HCT116 (cell line): ENCODE results near the gene SCOC. TPM values are rescaled to one million over a fixed set of nuclear protein-coding genes. Genes with fewer than 3 reads are reported as not detected.

Experiments used
- ATAC-seq: fragments of 200-7000 bp; cut with Tn5 transposase; 2 replicates; pipeline ENCODE4 v1.9.1; 2020; ENCODE audit warnings: mild to moderate bottlenecking, moderate library complexity
- BruUV-seq: library from RNA; stranded (reverse); fragments of 400-500 nt; replicated peaks from 2 replicates; lab custom pipeline; 2021; lab: Mats Ljungman, UMichigan
- CTCF ChIA-PET: fragments of 300-600 bp; sonication (Branson Sonifier 250); formaldehyde crosslinking; loops from one replicate; lab custom pipeline; 2021; ENCODE audit warnings: antibody characterized with exemption; lab: Charles Lee
- POLR2A ChIA-PET: fragments of 300-600, 350-600 bp; sonication (Branson Sonifier 250); formaldehyde crosslinking; loops from one replicate; lab custom pipeline; 2021; ENCODE audit warnings: antibody characterized with exemption; lab: Charles Lee
- RAD21 ChIA-PET, 2 experiments: fragments of 300-600 bp; sonication (Branson Sonifier 250); formaldehyde crosslinking; loops; one replicate each; lab custom pipeline; 2023; ENCODE audit warnings: low total read pairs in 2 of 2; ENCODE audit not compliant: uncharacterized antibody in 2 of 2, unreplicated experiment in 2 of 2, low non-redundant PET in 1 of 2; lab: Charles Lee
- DNase-seq: peaks from one replicate; pipeline ENCODE4 v3.0.0-alpha.2; 2010; ENCODE audit warnings: low read depth, low spot score
- H2AFZ ChIP-seq: fragments of 200-600 bp; shearing (Covaris generic), sonication (generic); 2 replicates; pipeline ENCODE4 v1.6.1; 2017; ENCODE audit warnings: low read depth, mixed run types, mixed read lengths, antibody characterized with exemption, low read length; ENCODE audit not compliant: poor library complexity, severe bottlenecking
- H3K27ac ChIP-seq: 2 replicates; pipeline ENCODE4 v1.5.1; 2012; ENCODE audit warnings: low read depth, low read length
- H3K27me3 ChIP-seq: fragments of 200-600 bp; sonication (generic); 2 replicates; pipeline ENCODE4 v1.6.1; 2016; ENCODE audit warnings: mixed run types, low read length, mixed read lengths; ENCODE audit not compliant: insufficient read depth
- H3K36me3 ChIP-seq, 2 experiments: fragments of 200-500 bp in 1 of 2; fragments of 200-600 bp in 1 of 2; sonication (Bioruptor generic) in 1 of 2; sonication (generic) in 1 of 2; 2 replicates each; pipeline versions ENCODE4 v1.5.1 to v1.6.1; 2014 to 2016; ENCODE audit warnings: low read length in 2 of 2, inconsistent platforms in 1 of 2, mixed read lengths in 1 of 2, mixed run types in 1 of 2; ENCODE audit not compliant: insufficient read depth in 2 of 2, control insufficient read depth in 1 of 2
- H3K4me1 ChIP-seq, 2 experiments: fragments of 200-600 bp in 1 of 2; sonication (generic) in 1 of 2; 2 replicates each; pipeline versions ENCODE4 v1.5.1 to v1.6.1; 2012 to 2017; ENCODE audit warnings: low read length in 2 of 2, inconsistent platforms in 1 of 2, mild to moderate bottlenecking in 1 of 2, mixed read lengths in 1 of 2, mixed run types in 1 of 2, moderate library complexity in 1 of 2; ENCODE audit not compliant: insufficient read depth in 2 of 2, control insufficient read depth in 1 of 2
- H3K4me2 ChIP-seq: fragments of 200-600 bp; sonication (generic); 2 replicates; pipeline ENCODE4 v1.6.1; 2017; ENCODE audit warnings: mixed run types, low read length, mixed read lengths
- H3K4me3 ChIP-seq, 2 experiments: fragments of 200-600 bp in 1 of 2; sonication (generic) in 1 of 2; replicated peaks in 1 of 2; 2 replicates each; pipeline ENCODE4 v1.5.1; 2011 to 2016; ENCODE audit warnings: low read length in 2 of 2, control low read depth in 1 of 2, low read depth in 1 of 2, mild to moderate bottlenecking in 1 of 2, mixed read lengths in 1 of 2, mixed run types in 1 of 2
- H3K79me2 ChIP-seq: fragments of 200-600 bp; sonication (generic); 2 replicates; pipeline ENCODE4 v1.6.1; 2017; ENCODE audit warnings: mild to moderate bottlenecking, mixed run types, low read length, moderate library complexity, mixed read lengths; ENCODE audit not compliant: insufficient read depth
- H3K9ac ChIP-seq: fragments of 200-600 bp; sonication (generic); 2 replicates; pipeline ENCODE4 v1.6.1; 2016; ENCODE audit warnings: low read length, mixed read lengths
- H3K9me2 ChIP-seq: fragments of 200-600 bp; sonication (generic), shearing (Covaris generic); 2 replicates; pipeline ENCODE4 v1.6.1; 2017; ENCODE audit warnings: mixed run types, mild to moderate bottlenecking, moderate library complexity; ENCODE audit not compliant: insufficient read depth
- H3K9me3 ChIP-seq, 2 experiments: fragments of 200-500 bp in 1 of 2; fragments of 200-600 bp in 1 of 2; sonication (Bioruptor generic) in 1 of 2; sonication (generic) in 1 of 2; 2 replicates each; pipeline ENCODE4 v1.6.1; 2014 to 2017; ENCODE audit warnings: low read length in 2 of 2, mixed read lengths in 2 of 2, inconsistent platforms in 1 of 2, low read depth in 1 of 2, mild to moderate bottlenecking in 1 of 2, mixed run types in 1 of 2, moderate library complexity in 1 of 2; ENCODE audit not compliant: control insufficient read depth in 1 of 2, insufficient read depth in 1 of 2
- H4K20me1 ChIP-seq: fragments of 200-600 bp; sonication (generic), shearing (Covaris generic); 2 replicates; pipeline ENCODE4 v1.6.1; 2017; ENCODE audit warnings: mixed run types, mild to moderate bottlenecking, moderate library complexity; ENCODE audit not compliant: insufficient read depth
- CBX3 ChIP-seq: IDR thresholded peaks from 2 replicates; pipeline ENCODE4 v1.6.1; 2012; ENCODE audit warnings: low read depth
- CEBPB ChIP-seq: IDR thresholded peaks from 2 replicates; pipeline ENCODE4 v1.6.1; 2012; ENCODE audit warnings: low read depth
- POLR2AphosphoS5 ChIP-seq: IDR thresholded peaks from 2 replicates; pipeline ENCODE4 v1.6.1; 2011; ENCODE audit warnings: mild to moderate bottlenecking, low read depth, low read length, moderate library complexity
- RAD21 ChIP-seq: IDR thresholded peaks from 2 replicates; pipeline ENCODE4 v1.6.1; 2012; ENCODE audit warnings: low read depth, mild to moderate bottlenecking
- SIN3A ChIP-seq: IDR thresholded peaks from 2 replicates; pipeline ENCODE4 v1.6.1; 2012; ENCODE audit warnings: low read depth
- SRF ChIP-seq: IDR thresholded peaks from 2 replicates; pipeline ENCODE4 v1.6.1; 2012; ENCODE audit warnings: low read depth
- YY1 ChIP-seq: IDR thresholded peaks from 2 replicates; pipeline ENCODE4 v1.6.1; 2011; ENCODE audit warnings: low read length, low read depth, moderate library complexity, mild to moderate bottlenecking; ENCODE audit not compliant: insufficient replicate concordance; ENCODE audit errors: extremely low read depth
- ZBTB33 ChIP-seq: IDR thresholded peaks from 2 replicates; pipeline ENCODE4 v1.6.1; 2011; ENCODE audit warnings: mild to moderate bottlenecking, low read length, moderate library complexity; ENCODE audit not compliant: insufficient replicate concordance; ENCODE audit errors: extremely low read depth
- ZFX ChIP-seq: fragments of 450-650 bp; IDR thresholded peaks from 2 replicates; pipeline ENCODE4 v1.6.1; 2017
- intact Hi-C: fragments of 100-400 bp; cut with micrococcal nuclease; formaldehyde crosslinking; loops from 2 replicates; pipeline ENCODE4 v1.10.0; 2022
- total RNA-seq: library from RNA; stranded (reverse); gene quantifications from one replicate; pipeline ENCODE4 v1.2.1, GENCODE V29; 2021; ENCODE audit not compliant: unreplicated experiment
- TF ChIP-seq, protein P1 (sequence below), 3 experiments: fragments of 200-600 bp in 1 of 3; sonication (generic) in 1 of 3; IDR thresholded peaks in 2 of 3; conservative IDR thresholded peaks in 1 of 3; 2 replicates each; pipeline ENCODE4 v1.5.1; 2012 to 2017; ENCODE audit warnings: low read depth in 2 of 3, low read length in 2 of 3, antibody characterized with exemption in 1 of 3, borderline replicate concordance in 1 of 3, control low read depth in 1 of 3, mild to moderate bottlenecking in 1 of 3, mixed read lengths in 1 of 3, mixed run types in 1 of 3, moderate library complexity in 1 of 3; ENCODE audit not compliant: insufficient read depth in 1 of 3
- TF ChIP-seq, protein P2 (sequence below): IDR thresholded peaks from 2 replicates; pipeline ENCODE4 v1.6.1; 2012

Gene SCOC
- total RNA-seq, 1 experiment from 2014 or later = 52.2 TPM

DNA sequence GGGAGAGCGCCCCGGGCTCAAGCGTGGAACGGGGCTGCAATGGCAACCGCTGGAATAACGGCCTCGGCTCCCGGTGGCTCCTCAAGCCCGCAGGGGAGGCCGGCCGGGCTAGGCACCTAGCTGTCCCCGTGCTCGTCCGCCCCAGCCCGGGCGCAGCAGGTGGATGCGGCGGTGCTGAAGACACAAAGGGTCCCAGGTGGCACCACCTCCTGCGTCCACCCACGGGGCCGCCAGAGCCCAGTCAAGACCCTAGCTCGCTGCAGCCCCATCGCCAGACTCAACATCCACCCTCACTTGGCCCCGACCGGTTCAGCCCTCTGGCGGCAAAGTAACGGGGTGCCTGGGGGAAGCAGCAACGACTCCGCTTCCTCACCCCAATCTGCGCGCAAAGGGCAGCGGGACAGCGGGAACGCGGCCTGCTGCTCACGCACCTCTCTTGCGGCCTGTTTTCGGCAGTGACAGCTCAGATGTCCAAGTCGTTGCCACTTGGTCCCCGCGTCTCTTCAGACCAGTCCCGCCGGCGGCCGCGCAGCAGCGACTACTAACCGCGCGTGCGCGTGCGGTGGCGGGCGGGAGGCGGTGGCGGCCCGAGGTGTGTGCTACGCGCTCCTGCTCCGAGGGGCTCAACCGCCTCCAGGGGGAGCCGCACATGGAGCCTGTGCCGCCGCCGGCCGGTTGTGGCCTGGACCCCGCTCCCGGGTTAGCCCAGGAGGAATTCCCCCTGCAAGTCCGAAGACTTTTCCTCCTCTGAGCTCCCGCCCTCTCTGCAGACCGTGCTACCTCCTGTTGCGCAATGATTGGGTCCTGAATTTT lies 53.9 kb downstream of the SCOC start, which contains the start of gene CLGN:
TSS of gene CLGN (minus strand) at position 543 of the 813 bp plus-strand sequence. CDS start 14,570 bp downstream, outside the sequence.
- BruUV-seq = no TSS peak
- CTCF ChIA-PET = interaction anchor here (0.8 kb wide), 1 partner anchor 28 kb away, joined by 3 read pairs; no protein-coding TSS in a partner anchor
- Histone ChIP-seq H3K4me3 (peak within 1 kb of the TSS; percentile 56 to 67), H4K20me1 (no peaks in the 10 kb centered on the region), H2AFZ (peak within 1 kb of the TSS; percentile 88), H3K27ac (no peak within 1 kb of the TSS), H3K9me2 (no peaks in the 10 kb centered on the region), H3K79me2 (no peaks in the 10 kb centered on the region), H3K9me3 (no peaks in the 10 kb centered on the region), H3K9ac (peak within 1 kb of the TSS; percentile 43), H3K36me3 (no peaks in the 10 kb centered on the region), H3K27me3 (no peaks in the 10 kb centered on the region), H3K4me1 (peaks cover 3 to 11% of the 10 kb centered on the region in 2 experiments; a peak in 3 of 4 replicates), H3K4me2 (peak within 1 kb of the TSS; percentile 98)
- RAD21 ChIA-PET = no interaction called here
- peak; percentile 95 for ATAC-seq
- TF ChIP-seq SIN3A = no peak
- TF ChIP-seq, protein P1, sequence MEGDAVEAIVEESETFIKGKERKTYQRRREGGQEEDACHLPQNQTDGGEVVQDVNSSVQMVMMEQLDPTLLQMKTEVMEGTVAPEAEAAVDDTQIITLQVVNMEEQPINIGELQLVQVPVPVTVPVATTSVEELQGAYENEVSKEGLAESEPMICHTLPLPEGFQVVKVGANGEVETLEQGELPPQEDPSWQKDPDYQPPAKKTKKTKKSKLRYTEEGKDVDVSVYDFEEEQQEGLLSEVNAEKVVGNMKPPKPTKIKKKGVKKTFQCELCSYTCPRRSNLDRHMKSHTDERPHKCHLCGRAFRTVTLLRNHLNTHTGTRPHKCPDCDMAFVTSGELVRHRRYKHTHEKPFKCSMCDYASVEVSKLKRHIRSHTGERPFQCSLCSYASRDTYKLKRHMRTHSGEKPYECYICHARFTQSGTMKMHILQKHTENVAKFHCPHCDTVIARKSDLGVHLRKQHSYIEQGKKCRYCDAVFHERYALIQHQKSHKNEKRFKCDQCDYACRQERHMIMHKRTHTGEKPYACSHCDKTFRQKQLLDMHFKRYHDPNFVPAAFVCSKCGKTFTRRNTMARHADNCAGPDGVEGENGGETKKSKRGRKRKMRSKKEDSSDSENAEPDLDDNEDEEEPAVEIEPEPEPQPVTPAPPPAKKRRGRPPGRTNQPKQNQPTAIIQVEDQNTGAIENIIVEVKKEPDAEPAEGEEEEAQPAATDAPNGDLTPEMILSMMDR (IDR thresholded peaks at IDR 0.05 in 2 of 3, conservative IDR thresholded peaks at IDR 0.05 in 1 of 3; ENCODE audit: borderline replicate concordance in 1 of 3, insufficient read depth in 1 of 3, low read depth in 2 of 3, low read length in 2 of 3) = peak; percentile 17 to 58 (median 41); a peak in 5 of 6 replicates
- peak; percentile 60 for TF ChIP-seq POLR2AphosphoS5
- TF ChIP-seq ZFX = peak; percentile 37; the same call in 1 of the 2 replicates
- TF ChIP-seq ZBTB33 = peak; percentile 38
- TF ChIP-seq, protein P2, sequence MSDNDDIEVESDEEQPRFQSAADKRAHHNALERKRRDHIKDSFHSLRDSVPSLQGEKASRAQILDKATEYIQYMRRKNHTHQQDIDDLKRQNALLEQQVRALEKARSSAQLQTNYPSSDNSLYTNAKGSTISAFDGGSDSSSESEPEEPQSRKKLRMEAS = peak; percentile 73
- TF ChIP-seq YY1 = peak; percentile 56
- peak; percentile 15; the same call in 1 of the 2 replicates for TF ChIP-seq RAD21
- no peak for TF ChIP-seq CBX3
- peak; percentile 97 for TF ChIP-seq CEBPB
- no peak for TF ChIP-seq SRF
- peak; percentile 45 for DNase-seq
- intact Hi-C loops = no loop called here
- POLR2A ChIA-PET = no interaction called here
